ENCODE measurements around the gene PIEZO1.

GRCh38 chr16:88807626-88808453, 22.8 kb upstream of the PIEZO1 start:
- no peak for TF ChIP-seq CTCF (IDR thresholded peaks at IDR 0.05 in 8 of 11, conservative IDR thresholded peaks at IDR 0.05 in 3 of 11)
- TF ChIP-seq POLR2A (IDR thresholded peaks at IDR 0.05): no peak
